ENCODE data around the gene TMEM179B. TPM values are rescaled to one million over a fixed set of nuclear protein-coding genes. Genes with fewer than 3 reads are reported as not detected.

Gene TMEM179B
- total and polyA plus RNA-seq, 2 of the 13 experiments (the other 11 are each of a cell fraction or from before 2014, with no cell fraction given), result 24.8 to 25.7 TPM

- TF ChIP-seq TFDP2 (CRISPR knock-in tag; IDR thresholded peaks at IDR 0.05) (no peak), TEAD3 (CRISPR knock-in tag; optimal IDR thresholded peaks at IDR 0.05; ENCODE audit: borderline replicate concordance) (peak; percentile 13), FOXO1 (CRISPR knock-in tag; IDR thresholded peaks at IDR 0.05) (no peak), PAF1 (CRISPR knock-in tag; IDR thresholded peaks at IDR 0.05) (no peak), ZNF691 (CRISPR knock-in tag; IDR thresholded peaks at IDR 0.05; ENCODE audit: borderline replicate concordance, low read depth) (no peak), PAX8 (CRISPR knock-in tag; IDR thresholded peaks at IDR 0.05; ENCODE audit: borderline replicate concordance) (no peak), CEBPG (CRISPR knock-in tag; IDR thresholded peaks at IDR 0.05) (no peak; the same call in 1 of the 2 replicates), ZNF30 (CRISPR knock-in tag; IDR thresholded peaks at IDR 0.05) (no peak), NONO (IDR thresholded peaks at IDR 0.05) (no peak), NONO (CRISPR knock-in tag; conservative IDR thresholded peaks at IDR 0.05) (peak; percentile 73), USF2 (IDR thresholded peaks at IDR 0.05; ENCODE audit: low read depth, low read length) (no peak), USF2 (CRISPR knock-in tag; IDR thresholded peaks at IDR 0.05; ENCODE audit: borderline replicate concordance) (no peak), NCOA1 (CRISPR knock-in tag; IDR thresholded peaks at IDR 0.05) (no peak), JUNB (CRISPR knock-in tag; IDR thresholded peaks at IDR 0.05; ENCODE audit: borderline replicate concordance) (no peak), TGIF2 (CRISPR knock-in tag; IDR thresholded peaks at IDR 0.05) (no peak), ZNF607 (CRISPR knock-in tag; IDR thresholded peaks at IDR 0.05; ENCODE audit: borderline replicate concordance) (no peak), ZNF121 (CRISPR knock-in tag; IDR thresholded peaks at IDR 0.05) (no peak), ZNF496 (CRISPR knock-in tag; IDR thresholded peaks at IDR 0.05; ENCODE audit: insufficient replicate concordance) (no peak), ZNF841 (CRISPR knock-in tag; IDR thresholded peaks at IDR 0.05; ENCODE audit: borderline replicate concordance) (no peak), ZNF331 (CRISPR knock-in tag; IDR thresholded peaks at IDR 0.05) (0 out of 2 replicates have a peak, but pooled peaks have one; percentile 18), KDM1A (CRISPR knock-in tag; IDR thresholded peaks at IDR 0.05) (no peak), RFX5 (IDR thresholded peaks at IDR 0.05; ENCODE audit: low read depth, low read length) (peak; percentile 56; the same call in 1 of the 2 replicates), ADNP (CRISPR knock-in tag; IDR thresholded peaks at IDR 0.05) (no peak), DBP (CRISPR knock-in tag; IDR thresholded peaks at IDR 0.05; ENCODE audit: not compliant biosample characterization) (no peak), RBM22 (optimal IDR thresholded peaks at IDR 0.05; ENCODE audit: low read length) (no peak), ZNF563 (CRISPR knock-in tag; IDR thresholded peaks at IDR 0.05) (no peak)
Observed at GRCh38 chr11:62753736-62754603, 33.2 kb upstream of the TMEM179B start, which contains the start of gene ZBTB3 (continued).
